Muscle of arm (tissue), 12 donors: ENCODE measurements around the gene DPPA5. TPM values are rescaled to one million over a fixed set of nuclear protein-coding genes. Genes with fewer than 3 reads are reported as not detected.

Experiments
- polyA plus RNA-seq, 12 donors: library from polyadenylated mRNA; unstranded; fragments of 120-200 nt; gene quantifications; one replicate each; pipeline ENCODE4 v1.2.1, GENCODE V29; 2013; ENCODE audit not compliant: insufficient read length in 12 of 12

Gene DPPA5
- polyA plus RNA-seq, 12 donors = not detected

Other genes starting within 250 kb of the DPPA5 start
- under 1 TPM in 4 of 12 donors, not detected in 8; 0.29 to 0.42 (median 0.39) TPM for gene KHDC1L, start 128.8 kb downstream of the DPPA5 start, polyA plus RNA-seq
- 1 to 10 TPM in 10 of 12 donors, not detected in 2; 3.6 to 5.4 (median 4.4) TPM for gene KHDC1, start 91.1 kb downstream of the DPPA5 start, polyA plus RNA-seq
- gene KHDC3L, start 8.4 kb upstream of the DPPA5 start, polyA plus RNA-seq = not detected
- gene OOEP, start 15.6 kb upstream of the DPPA5 start, polyA plus RNA-seq = under 1 TPM in 3 of 12 donors, not detected in 9; 0.16 to 0.34 (median 0.21) TPM
- gene DDX43, start 40.6 kb upstream of the DPPA5 start, polyA plus RNA-seq = 1 to 10 TPM in 1 of 12 donors, under 1 TPM in 8, not detected in 3; 0.15 to 1.3 (median 0.77) TPM
- gene CGAS, start 98.0 kb upstream of the DPPA5 start, polyA plus RNA-seq = 1 to 10 TPM in 11 of 12 donors, not detected in 1; 4.3 to 9.8 (median 5.1) TPM
- 10 to 100 TPM in 11 of 12 donors, not detected in 1; 12.3 to 23.6 (median 21.0) TPM for gene MTO1, start 107.5 kb upstream of the DPPA5 start, polyA plus RNA-seq
- gene EEF1A1, start 166.8 kb upstream of the DPPA5 start, polyA plus RNA-seq = over 10,000 TPM in 11 of 12 donors, 1,000 to 10,000 TPM in 1; 5,408 to 26,661 (median 22,680) TPM